SU-DHL-6 (cell line): Measurements from ENCODE around the gene MYOD1.

Experiments
- CTCF ChIP-seq: fragments of 200-600 bp; sonication (generic); IDR thresholded peaks from one replicate; pipeline ENCODE4 v1.5.1; 2017; ENCODE audit warnings: antibody characterized with exemption, mild to moderate bottlenecking, low read length, moderate library complexity; ENCODE audit not compliant: insufficient read depth, poor library complexity, severe bottlenecking
- EZH2phosphoT487 ChIP-seq: fragments of 200-600 bp; sonication (generic), shearing (Covaris generic); conservative IDR thresholded peaks from 2 replicates; pipeline ENCODE4 v1.6.1; 2018; ENCODE audit warnings: mild to moderate bottlenecking, antibody characterized with exemption, low read length, moderate library complexity, mixed read lengths

GRCh38 chr11:17765356-17766072, 46.1 kb downstream of the MYOD1 start:
- TF ChIP-seq CTCF (no peak), EZH2phosphoT487 (no peak)
